Pancreas (tissue), 10 donors: Measurements from ENCODE around the gene IQSEC1. TPM values are rescaled to one million over a fixed set of nuclear protein-coding genes. Genes with fewer than 3 reads are reported as not detected.

ENCODE experiments used
- ATAC-seq, 4 donors: fragments of 200-7000 bp; cut with Tn5 transposase; one replicate each; pipeline versions ENCODE4 v1.8.0 to v1.9.1; 2020; ENCODE audit warnings: mild to moderate bottlenecking in 4 of 4, moderate library complexity in 4 of 4
- DNase-seq, 6 donors: peaks; one replicate each; pipeline ENCODE4 v3.0.0-alpha.2; 2020
- FAIRE-seq: peaks from 2 replicates; lab custom pipeline; 2012; peaks lifted over from hg19 to GRCh38; lab: Jason Lieb, UNC
- H3K27ac ChIP-seq, 4 donors: fragments of 200-600 bp; sonication (generic); 1 replicate in 3 of 4; 2 replicates in 1 of 4; pipeline versions ENCODE4 v1.5.0 to v1.8.0; 2020
- H3K27me3 ChIP-seq, 4 donors: fragments of 200-600 bp; one replicate each; pipeline ENCODE4 v1.8.0; 2021
- H3K36me3 ChIP-seq, 3 donors: fragments of 200-600 bp; sonication (generic) in 1 of 3; one replicate each; pipeline versions ENCODE4 v1.5.0 to v1.8.0; 2020 to 2021
- H3K4me1 ChIP-seq, 3 donors: fragments of 200-600 bp; one replicate each; pipeline ENCODE4 v1.8.0; 2021
- H3K4me3 ChIP-seq, 4 donors: fragments of 200-600 bp; sonication (generic) in 2 of 4; one replicate each; pipeline versions ENCODE4 v1.5.0 to v1.8.0; 2020 to 2021
- H3K9me3 ChIP-seq, 4 donors: fragments of 200-600 bp; one replicate each; pipeline ENCODE4 v1.8.0; 2021
- CTCF ChIP-seq, 4 donors: fragments of 200-600 bp; sonication (generic) in 3 of 4; IDR thresholded peaks; one replicate each; pipeline versions ENCODE4 v1.5.0 to v1.8.0; 2021; ENCODE audit warnings: antibody characterized with exemption in 4 of 4
- WGBS, 2 donors: extraction: QIAGEN DNeasy Blood & Tissue Kit; methylation state at CpG; one replicate each; pipeline ENCODE4 v1.1.7; 2013; 5-methylcytosine and 5-hydroxymethylcytosine counted together
- intact Hi-C, 3 donors: fragments of 100-400 bp; cut with DNase I; formaldehyde crosslinking; loops; one replicate each; pipeline versions ENCODE4 v1.11.1 to v1.14.2; 2022
- polyA plus RNA-seq, 2 donors: library from polyadenylated mRNA; stranded (reverse); fragments of 200-250 nt; gene quantifications; one replicate each; pipeline ENCODE4 v1.2.3, GENCODE V29; 2013
- total RNA-seq, 6 donors: library from RNA; stranded (reverse); fragmentation: NEBNext Ultra II Directional in 4 of 6; extraction: Animal tissue kit (Norgen Biotek cat#: 25700) in 4 of 6; gene quantifications; one replicate each; pipeline versions ENCODE4 v1.2.1 to v1.2.4, GENCODE V29; 2021 to 2023
- donor health status: healthy with polysubstance abuse.
- donor health status: DM: no; HTN: no; CAD: no; lungs with moderate emphysema.
- donor health status: DM: no; HTN: no; CAD: no.
- donor health status: control.
- donor health status: control.
- donor health status: Bipolar disorder and iron deficiency.
- donor health status: DM: yes; HTN: yes; CAD: no.
- donor health status: DM: no; HTN: no; CAD: no.
- donor health status: DM: no; HTN: no; CAD: no.
- donor health status: DM: yes; HTN: yes; CAD: no.

Gene IQSEC1
- total and polyA plus RNA-seq, 8 donors = 15.0 to 27.9 (median 23.1) TPM

GRCh38 chr3:13120289-13120927 is 47.2 kb upstream of the IQSEC1 start:
- no peaks in the 10 kb centered on the region for H3K36me3 ChIP-seq
- no peak for ATAC-seq
- no peaks in the 10 kb centered on the region for H3K4me1 ChIP-seq
- no peak for TF ChIP-seq CTCF (IDR thresholded peaks at IDR 0.05)
- no peak for FAIRE-seq
- WGBS, 2 donors = 81 to 87% methylated on average over 14 of the region's 14 CpGs
- no peaks in the 10 kb centered on the region for H3K27me3 ChIP-seq
- peak in 1 of 6 donors; percentile 18 for DNase-seq
- no peaks in the 10 kb centered on the region for H3K9me3 ChIP-seq
- intact Hi-C loops = no loop called here
- no peak overlapping the region for H3K4me3 ChIP-seq
- no peak overlapping the region for H3K27ac ChIP-seq

GRCh38 chr3:13119471-13120220 is 46.4 kb upstream of the IQSEC1 start:
- ATAC-seq = peak in 1 of 4 donors; percentile 25
- DNase-seq = peak in 1 of 6 donors; percentile 60
- Histone ChIP-seq H3K4me1 (no peaks in the 10 kb centered on the region), H3K36me3 (no peaks in the 10 kb centered on the region), H3K27me3 (no peaks in the 10 kb centered on the region), H3K4me3 (no peak overlapping the region), H3K9me3 (no peaks in the 10 kb centered on the region), H3K27ac (no peak overlapping the region)
- intact Hi-C loops = loop anchor here in 1 of 3 donors (10.0 kb wide), 1 partner anchor 155 kb away; no protein-coding TSS in a partner anchor
- no peak for TF ChIP-seq CTCF (IDR thresholded peaks at IDR 0.05)
- FAIRE-seq = no peak
- 61 to 64% methylated on average over 17 of the region's 17 CpGs for WGBS, 2 donors

- Histone ChIP-seq H3K27ac (no peak overlapping the region), H3K4me3 (no peak overlapping the region), H3K4me1 (peaks cover under 1 to 10% (median 6%) of the 10 kb centered on the region in 3 donors), H3K9me3 (no peaks in the 10 kb centered on the region), H3K27me3 (no peaks in the 10 kb centered on the region), H3K36me3 (no peaks in the 10 kb centered on the region)
- no peak for DNase-seq
- intact Hi-C loops = loop anchor here in 1 of 3 donors (10.0 kb wide), 1 partner anchor 158 kb away; no protein-coding TSS in a partner anchor
- WGBS, 2 donors = 80 to 82% methylated on average over 8 of the region's 8 CpGs
- ATAC-seq = no peak
- TF ChIP-seq CTCF (IDR thresholded peaks at IDR 0.05) = no peak
- no peak for FAIRE-seq
These were observed 43.2 kb upstream of the IQSEC1 start for GRCh38 chr3:13116426-13116825.

- peak in 1 of 6 donors; percentile 47 for DNase-seq
- no peak for FAIRE-seq
- no peak for ATAC-seq
- 86 to 88% methylated on average over 7 of the region's 7 CpGs for WGBS, 2 donors
- Histone ChIP-seq H3K36me3 (no peaks in the 10 kb centered on the region), H3K9me3 (no peaks in the 10 kb centered on the region), H3K27ac (no peak overlapping the region), H3K27me3 (no peaks in the 10 kb centered on the region), H3K4me1 (peaks cover 4 to 14% (median 10%) of the 10 kb centered on the region in 3 donors), H3K4me3 (no peak overlapping the region)
- TF ChIP-seq CTCF (IDR thresholded peaks at IDR 0.05) = no peak
- intact Hi-C loops = loop anchor here in 1 of 3 donors (10.0 kb wide), 1 partner anchor 159 kb away; no protein-coding TSS in a partner anchor
These were observed 42.8 kb upstream of the IQSEC1 start for GRCh38 chr3:13115991-13116390.
